NCI-H146 treated with DMSO at 0.1 percent for 48 hours (cell line): ENCODE results near the gene ABHD2.

Source experiments
- DNase-seq: peaks from one replicate; lab custom pipeline; 2025; ENCODE audit not compliant: unreplicated experiment; lab: John Stamatoyannopoulos, UW

ABHD2 gene

DNA sequence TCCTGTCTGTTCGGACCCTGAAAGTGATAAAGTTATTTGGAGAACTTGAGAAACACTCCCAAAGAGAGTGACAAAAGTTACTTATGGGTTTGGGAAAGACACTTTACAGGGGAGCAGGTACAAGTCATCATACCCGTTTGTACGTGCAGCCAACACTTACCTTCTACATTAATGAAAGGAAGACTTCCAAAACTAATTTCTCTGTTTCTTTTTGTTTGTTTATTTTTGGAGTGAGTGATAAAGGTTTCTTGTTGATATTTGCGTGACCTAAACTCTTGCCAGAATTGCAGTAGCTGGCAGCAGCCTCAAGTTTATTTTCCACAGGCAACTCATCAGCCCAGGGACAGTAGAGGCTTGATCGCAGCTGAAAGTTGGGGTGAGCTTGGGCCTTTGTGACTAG, 8.4 kb downstream of the ABHD2 start:
- DNase-seq: no peak

DNA sequence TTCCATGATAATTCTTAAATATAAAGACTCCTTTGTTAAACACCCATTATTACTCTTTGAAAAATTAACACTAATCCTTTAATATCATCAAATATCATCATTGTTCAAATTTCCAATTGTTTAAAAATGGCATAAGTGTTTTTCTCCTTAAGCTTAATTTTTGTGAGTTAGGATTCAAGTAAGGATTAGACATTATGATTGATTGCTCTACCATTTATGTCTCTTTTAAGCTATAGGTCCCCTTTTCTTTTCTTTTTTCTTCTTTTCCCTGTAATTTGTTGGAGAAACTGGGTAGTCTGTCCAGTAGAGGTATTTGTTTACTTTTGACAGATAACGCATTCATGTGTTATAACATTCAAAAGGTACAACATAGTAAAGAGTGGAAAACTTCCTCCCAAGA, 9.1 kb downstream of the ABHD2 start:
- DNase-seq: no peak

DNA sequence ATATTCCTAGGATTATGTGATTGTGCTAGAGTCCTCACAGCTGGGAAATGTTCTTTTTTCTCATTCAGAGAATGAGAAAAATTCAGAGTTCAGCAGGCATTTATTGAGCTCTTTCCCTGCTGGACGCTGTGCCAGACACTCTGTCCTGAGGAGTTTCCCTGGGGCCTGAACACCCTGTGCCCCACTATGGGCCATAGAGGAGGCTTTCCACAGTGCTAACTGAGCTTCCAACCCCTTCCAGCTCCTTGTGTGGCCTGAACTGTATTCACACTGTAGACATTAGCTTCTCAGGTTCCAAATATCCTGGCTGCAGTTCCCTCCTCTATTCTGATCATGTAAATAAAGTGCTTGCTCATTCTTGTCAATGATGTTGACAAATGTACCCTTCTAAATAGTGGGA, 10.0 kb downstream of the ABHD2 start:
- DNase-seq: no peak

GRCh38 chr15:89099968-89100367, 11.7 kb downstream of the ABHD2 start:
- DNase-seq: no peak

GRCh38 chr15:89101302-89102193, 13.3 kb downstream of the ABHD2 start:
- no peak for DNase-seq

DNA sequence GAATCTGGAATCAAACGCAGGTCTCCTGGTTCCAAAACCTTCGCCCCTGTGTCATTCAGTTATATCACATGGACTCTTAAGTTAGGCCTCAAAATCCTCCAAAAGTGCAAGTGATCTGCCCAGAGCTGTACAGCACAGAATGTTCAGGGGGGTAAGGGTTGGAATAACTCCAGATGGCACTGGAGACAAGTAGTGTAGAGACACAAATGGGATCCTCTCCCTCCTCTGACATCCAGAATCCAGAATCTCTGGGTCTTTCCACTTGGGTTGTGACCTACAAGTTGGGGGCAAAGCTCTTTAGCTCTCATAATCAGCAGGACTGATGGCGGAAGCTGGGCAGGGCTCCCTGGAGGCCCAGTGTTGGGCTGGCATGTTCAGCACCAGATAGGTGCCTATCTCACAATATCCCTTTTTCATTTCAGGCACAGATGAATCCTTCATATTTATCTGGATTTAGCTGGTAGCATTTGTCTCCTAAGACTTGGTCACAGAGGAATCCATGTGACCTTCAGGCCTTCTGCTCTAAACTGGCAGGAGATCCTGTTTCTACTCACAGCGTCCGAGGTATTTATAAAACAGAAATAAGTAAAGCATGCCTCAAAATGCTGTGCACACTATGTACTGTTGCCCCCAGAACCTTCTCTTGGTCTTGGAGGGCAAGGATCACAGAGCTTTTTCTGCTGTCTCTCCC, 15.4 kb downstream of the ABHD2 start:
- DNase-seq: no peak

DNA sequence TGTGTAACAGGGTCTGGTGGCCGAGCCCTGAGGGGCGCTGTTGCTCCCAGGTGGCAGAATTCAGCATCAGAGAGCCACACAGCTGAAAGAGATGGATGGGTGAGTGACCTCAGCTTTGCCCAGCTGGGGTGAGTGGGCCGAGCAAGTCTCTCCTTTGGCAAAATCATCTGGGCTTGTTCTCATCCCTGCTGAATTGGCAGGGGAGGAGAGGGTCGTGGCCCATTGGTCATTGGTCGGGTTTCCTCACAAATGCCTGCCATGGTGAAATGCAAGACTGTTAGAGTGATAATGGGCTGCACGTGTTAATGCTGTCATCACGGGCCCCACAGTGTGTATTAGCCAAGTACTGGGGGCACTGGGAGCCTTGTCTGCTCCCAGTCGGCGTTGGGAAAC, 15.9 kb downstream of the ABHD2 start:
- no peak for DNase-seq

GRCh38 chr15:89105147-89105546, 16.9 kb downstream of the ABHD2 start:
- no peak for DNase-seq

GRCh38 chr15:89106200-89106599, 17.9 kb downstream of the ABHD2 start:
- no peak for DNase-seq

DNA sequence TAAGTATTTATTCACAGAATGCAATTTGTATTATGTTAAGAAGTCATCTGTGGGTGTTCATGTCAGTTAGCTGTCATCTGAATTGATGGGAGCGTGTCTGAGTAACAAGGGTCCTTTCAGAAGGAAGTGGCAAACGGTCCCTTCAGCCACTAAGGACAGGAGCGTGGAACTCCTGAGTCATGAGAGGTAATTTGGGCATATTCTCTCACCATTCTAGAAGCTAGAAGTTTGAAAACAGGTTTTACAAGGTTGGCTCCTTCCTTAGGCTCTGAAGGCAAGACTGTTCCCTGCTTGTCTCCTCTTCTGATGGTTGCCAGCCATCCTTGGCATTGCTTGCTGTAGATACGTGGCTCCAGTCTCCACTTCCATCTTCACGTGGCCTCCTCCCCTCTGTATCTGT, 19.7 kb downstream of the ABHD2 start:
- DNase-seq: no peak

GRCh38 chr15:89108835-89109234, 20.6 kb downstream of the ABHD2 start:
- DNase-seq: no peak

DNA sequence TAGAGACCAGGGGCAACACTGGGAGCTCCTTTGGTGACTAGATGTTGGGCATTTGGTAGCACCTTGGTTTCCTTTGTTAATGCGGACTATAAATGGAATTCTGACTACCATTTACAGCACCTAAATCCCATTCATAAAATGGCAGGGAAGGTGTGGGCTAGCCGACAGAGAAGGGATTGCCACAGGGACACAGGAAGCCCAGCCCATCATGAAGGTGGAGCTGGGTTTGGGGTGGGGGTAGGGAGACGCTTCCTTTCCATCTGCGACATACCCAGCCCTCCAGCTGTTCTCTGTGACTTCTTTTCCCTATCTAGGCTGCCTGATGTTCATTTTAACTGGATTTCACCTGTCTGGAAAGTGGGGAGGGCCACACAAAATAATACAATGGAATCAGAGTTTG, 21.0 kb downstream of the ABHD2 start:
- no peak for DNase-seq

- no peak for DNase-seq
These were observed 21.8 kb downstream of the ABHD2 start for GRCh38 chr15:89110060-89110459.

- no peak for DNase-seq
These were observed 23.1 kb downstream of the ABHD2 start for GRCh38 chr15:89111352-89111751.

DNA sequence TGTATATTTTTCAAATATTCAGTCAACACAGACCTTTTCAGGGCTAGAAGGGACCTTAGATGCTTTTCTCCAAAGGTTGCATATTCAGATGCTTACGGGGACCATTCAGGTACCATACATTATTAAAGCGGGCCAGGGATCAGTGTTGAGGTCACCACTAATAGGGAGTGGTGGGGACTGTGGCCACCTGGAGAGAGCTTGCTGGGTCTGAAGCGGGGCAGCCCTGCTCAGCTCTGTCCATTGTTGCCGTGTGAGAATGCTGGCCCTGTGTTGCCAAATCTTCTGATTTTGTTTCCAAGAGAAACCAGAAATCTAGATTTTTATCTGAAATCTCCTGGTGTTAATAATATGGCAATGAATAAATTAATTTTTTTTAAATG, 23.7 kb downstream of the ABHD2 start:
- no peak for DNase-seq

DNA sequence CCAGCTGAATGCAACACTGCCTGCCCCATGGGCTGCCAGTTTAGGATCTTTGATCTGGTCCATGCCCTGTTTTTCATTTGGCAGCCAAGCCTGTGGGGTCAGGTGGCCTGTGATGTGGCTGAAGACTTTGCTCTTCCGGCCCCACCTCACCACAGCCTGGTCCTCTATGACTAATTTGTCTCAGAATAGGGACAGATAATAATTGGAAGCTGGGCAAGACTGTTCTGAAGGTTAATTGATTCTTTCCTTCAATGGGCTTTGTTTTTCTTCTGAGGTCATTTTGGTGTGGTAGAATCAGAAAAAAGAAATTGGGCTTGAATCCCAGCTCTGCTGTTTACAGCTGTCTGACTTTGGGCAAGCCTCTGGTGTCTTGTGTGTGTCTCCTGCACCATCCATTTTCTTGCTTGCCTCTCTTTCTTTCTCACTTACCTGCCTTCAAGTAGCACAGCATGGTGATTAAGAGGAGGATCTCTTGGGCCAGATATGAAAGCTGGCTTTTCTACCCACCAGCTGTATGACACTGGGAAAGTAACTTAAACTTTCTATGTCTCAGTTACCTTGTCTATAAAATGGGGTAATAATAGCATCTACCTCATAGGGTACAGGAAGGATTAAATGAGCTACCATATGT, 24.2 kb downstream of the ABHD2 start:
- DNase-seq: no peak

- no peak for DNase-seq
These were observed 25.2 kb downstream of the ABHD2 start for GRCh38 chr15:89113296-89114024.

GRCh38 chr15:89114990-89115389, 26.7 kb downstream of the ABHD2 start:
- DNase-seq: peak; percentile 9

GRCh38 chr15:89115547-89115946, 27.3 kb downstream of the ABHD2 start:
- peak; percentile 90 for DNase-seq

DNA sequence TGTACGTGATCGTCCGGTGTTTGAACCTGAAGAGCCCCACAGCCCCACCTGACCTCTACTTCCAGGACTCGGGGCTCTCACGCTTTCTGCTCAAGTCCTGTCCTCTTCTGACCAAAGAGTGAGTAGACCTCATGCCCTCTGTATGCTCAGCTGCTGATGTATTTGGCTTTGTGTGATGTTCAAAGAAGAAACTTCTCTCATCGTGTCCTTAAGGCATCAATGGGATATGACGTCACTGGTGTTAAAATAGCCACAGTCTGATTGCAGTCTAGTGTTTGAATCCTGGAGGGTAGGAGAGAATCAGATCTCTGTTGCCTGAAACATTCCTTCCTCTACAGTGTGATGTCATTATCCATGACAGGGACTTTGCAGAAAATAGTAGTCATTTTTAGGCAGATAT, 28.1 kb downstream of the ABHD2 start:
- peak; percentile 81 for DNase-seq

GRCh38 chr15:89117790-89118189, 29.5 kb downstream of the ABHD2 start:
- DNase-seq: no peak
